H9 (cell line): ENCODE results near the gene TBC1D24. TPM values are rescaled to one million over a fixed set of nuclear protein-coding genes. Genes with fewer than 3 reads are reported as not detected.

Experiments used
- DNase-seq: peaks from one replicate; pipeline ENCODE4 v3.0.0-alpha.2; 2017
- H2AFZ ChIP-seq: one replicate; pipeline ENCODE4 v1.6.1; 2013; ENCODE audit warnings: mild to moderate bottlenecking, low read length, control low read depth, moderate library complexity
- H2AK5ac ChIP-seq: 2 replicates; pipeline ENCODE4 v1.6.1; 2013; ENCODE audit warnings: low read length, control low read depth, mixed read lengths; ENCODE audit not compliant: insufficient read length
- H2BK120ac ChIP-seq: one replicate; pipeline ENCODE4 v1.6.1; 2013; ENCODE audit warnings: low read depth, mild to moderate bottlenecking, low read length, control low read depth, inconsistent platforms; ENCODE audit not compliant: poor library complexity, severe bottlenecking
- H2BK12ac ChIP-seq: 2 replicates; pipeline ENCODE4 v1.6.1; 2013; ENCODE audit warnings: low read length, control low read depth, mixed read lengths, low read depth; ENCODE audit not compliant: insufficient read length
- H2BK15ac ChIP-seq: 2 replicates; pipeline ENCODE4 v1.6.1; 2013; ENCODE audit warnings: low read depth, low read length, control low read depth
- H2BK20ac ChIP-seq: one replicate; pipeline ENCODE4 v1.6.1; 2013; ENCODE audit warnings: low read depth, mild to moderate bottlenecking, low read length, control low read depth, inconsistent platforms; ENCODE audit not compliant: poor library complexity, severe bottlenecking
- H2BK5ac ChIP-seq: 2 replicates; pipeline ENCODE4 v1.6.1; 2013; ENCODE audit warnings: low read length, control low read depth, mixed read lengths; ENCODE audit not compliant: insufficient read length
- H3K14ac ChIP-seq: 2 replicates; pipeline ENCODE4 v1.6.1; 2013; ENCODE audit warnings: low read length, control low read depth; ENCODE audit not compliant: insufficient read depth
- H3K18ac ChIP-seq: 2 replicates; pipeline ENCODE4 v1.6.1; 2013; ENCODE audit warnings: low read depth, mild to moderate bottlenecking, mixed read lengths, low read length, control low read depth; ENCODE audit not compliant: insufficient read length
- H3K23ac ChIP-seq: 2 replicates; pipeline ENCODE4 v1.6.1; 2013; ENCODE audit warnings: low read length, control low read depth, mixed read lengths, low read depth; ENCODE audit not compliant: insufficient read length
- H3K23me2 ChIP-seq: 2 replicates; pipeline ENCODE4 v1.6.1; 2013; ENCODE audit warnings: low read depth, mild to moderate bottlenecking, mixed read lengths, low read length, control low read depth; ENCODE audit not compliant: insufficient read length, poor library complexity, severe bottlenecking
- H3K27ac ChIP-seq: 2 replicates; pipeline ENCODE4 v1.5.1; 2013; ENCODE audit warnings: low read length, control low read depth, mixed read lengths, low read depth; ENCODE audit not compliant: insufficient read length
- H3K27me3 ChIP-seq: 2 replicates; pipeline ENCODE4 v1.6.1; 2013; ENCODE audit warnings: low read length, control low read depth, inconsistent platforms; ENCODE audit not compliant: insufficient read depth
- H3K4ac ChIP-seq: 2 replicates; pipeline ENCODE4 v1.6.1; 2013; ENCODE audit warnings: low read depth, mild to moderate bottlenecking, control low read depth, inconsistent platforms, low read length, moderate library complexity
- H3K4me1 ChIP-seq: 2 replicates; pipeline ENCODE4 v1.6.1; 2013; ENCODE audit warnings: low read length, control low read depth, inconsistent platforms; ENCODE audit not compliant: insufficient read depth
- H3K4me2 ChIP-seq: 2 replicates; pipeline ENCODE4 v1.6.1; 2013; ENCODE audit warnings: low read length, control low read depth, mixed read lengths; ENCODE audit not compliant: insufficient read length, insufficient read depth
- H3K56ac ChIP-seq: 2 replicates; pipeline ENCODE4 v1.6.1; 2013; ENCODE audit warnings: low read depth, mild to moderate bottlenecking, mixed read lengths, low read length, control low read depth; ENCODE audit not compliant: insufficient read length
- H3K79me1 ChIP-seq: 2 replicates; pipeline ENCODE4 v1.6.1; 2013; ENCODE audit warnings: low read depth, mild to moderate bottlenecking, moderate library complexity, low read length, control low read depth, inconsistent platforms; ENCODE audit not compliant: insufficient read depth, poor library complexity, severe bottlenecking
- H3K79me2 ChIP-seq: 2 replicates; pipeline ENCODE4 v1.6.1; 2013; ENCODE audit warnings: low read length, control low read depth, inconsistent platforms; ENCODE audit not compliant: insufficient read depth
- H3K9ac ChIP-seq: 2 replicates; pipeline ENCODE4 v1.6.1; 2013; ENCODE audit warnings: low read length, control low read depth, mixed read lengths; ENCODE audit not compliant: insufficient read length; ENCODE audit errors: extremely low read depth
- H3K9me3 ChIP-seq: one replicate; pipeline ENCODE4 v1.6.1; 2013; ENCODE audit warnings: low read depth, low read length, inconsistent platforms; ENCODE audit not compliant: control insufficient read depth
- H3T11ph ChIP-seq: one replicate; pipeline ENCODE4 v1.6.1; 2013; ENCODE audit warnings: mild to moderate bottlenecking, low read length, control low read depth, inconsistent platforms
- H4K20me1 ChIP-seq: one replicate; pipeline ENCODE4 v1.6.1; 2013; ENCODE audit not compliant: control insufficient read depth, insufficient read length, insufficient read depth
- H4K5ac ChIP-seq: 2 replicates; pipeline ENCODE4 v1.6.1; 2013; ENCODE audit warnings: low read depth, mild to moderate bottlenecking, mixed read lengths, low read length, control low read depth; ENCODE audit not compliant: insufficient read length
- H4K8ac ChIP-seq: replicated peaks from 2 replicates; pipeline ENCODE4 v1.6.1; 2013; ENCODE audit warnings: low read length, control low read depth, mixed read lengths, low read depth; ENCODE audit not compliant: insufficient read length
- H4K91ac ChIP-seq: 2 replicates; pipeline ENCODE4 v1.6.1; 2013; ENCODE audit warnings: low read depth, mild to moderate bottlenecking, moderate library complexity, mixed read lengths, low read length, control low read depth; ENCODE audit not compliant: insufficient read length
- H3K27ac Mint-ChIP-seq, 3 experiments: 2 replicates in 2 of 3; 3 replicates in 1 of 3; pipeline ENCODE4 v1.8.0; 2020 to 2021; ENCODE audit warnings: mixed read lengths in 3 of 3, mild to moderate bottlenecking in 1 of 3, moderate library complexity in 1 of 3
- H3K27me3 Mint-ChIP-seq: 2 replicates; pipeline ENCODE4 v1.8.0; 2021; ENCODE audit warnings: low read depth, mild to moderate bottlenecking, moderate library complexity, mixed read lengths
- H3K36me3 Mint-ChIP-seq, 3 experiments: 2 replicates in 2 of 3; 3 replicates in 1 of 3; pipeline ENCODE4 v1.8.0; 2020 to 2021; ENCODE audit warnings: low read depth in 3 of 3, mixed read lengths in 3 of 3; ENCODE audit not compliant: insufficient read depth in 1 of 3
- H3K4me1 Mint-ChIP-seq, 2 experiments: 2 replicates each; pipeline ENCODE4 v1.8.0; 2020; ENCODE audit warnings: mixed read lengths in 2 of 2
- H3K4me3 Mint-ChIP-seq, 2 experiments: 2 replicates in 1 of 2; 3 replicates in 1 of 2; pipeline ENCODE4 v1.8.0; 2020 to 2021; ENCODE audit warnings: mild to moderate bottlenecking in 2 of 2, mixed read lengths in 2 of 2, moderate library complexity in 1 of 2
- H3K9me3 Mint-ChIP-seq, 2 experiments: 2 replicates in 1 of 2; 3 replicates in 1 of 2; pipeline ENCODE4 v1.8.0; 2020; ENCODE audit warnings: mild to moderate bottlenecking in 2 of 2, mixed read lengths in 2 of 2, moderate library complexity in 1 of 2
- WGBS: extraction: QIAGEN DNeasy Blood & Tissue Kit; methylation state at CpG from one replicate; pipeline ENCODE4 v1.1.7; 2013; ENCODE audit warnings: missing lambda C conversion rate, low lambda C conversion rate, mixed read lengths; ENCODE audit not compliant: insufficient read length; ENCODE audit errors: extremely low coverage; 5-methylcytosine and 5-hydroxymethylcytosine counted together
- total RNA-seq: library from RNA; stranded (reverse); gene quantifications from 2 replicates; pipeline ENCODE4 v1.2.1, GENCODE V29; 2021
- TF ChIP-seq, protein P1 (sequence below): fragments of 200-600 bp; sonication (generic); conservative IDR thresholded peaks from 3 replicates; pipeline ENCODE4 v1.8.0; 2021; ENCODE audit warnings: antibody characterized with exemption, mild to moderate bottlenecking

Gene TBC1D24
- total RNA-seq, 1 experiment from 2014 or later, result 19.0 TPM

- H4K8ac ChIP-seq, result no peak within 1 kb of the TSS
- H2BK120ac ChIP-seq, result no peak within 1 kb of the TSS
- DNase-seq, result peak; percentile 98
- peak within 1 kb of the TSS; percentile 87 for H3K4me2 ChIP-seq
- H3K79me2 ChIP-seq, result 0 out of 2 replicates have a peak, but pooled peaks cover 2% of the 10 kb centered on the region
- no peak within 1 kb of the TSS for H4K91ac ChIP-seq
- H2BK5ac ChIP-seq, result no peak within 1 kb of the TSS
- Mint-ChIP-seq H3K36me3 (peaks cover 18 to 57% (median 49%) of the 10 kb centered on the region in 3 experiments; a peak in 6 of 7 replicates), H3K9me3 (no peaks in the 10 kb centered on the region), H3K4me1 (peaks cover 9 to 20% of the 10 kb centered on the region in 2 experiments), H3K4me3 (peak within 1 kb of the TSS; percentile 73 to 88), H3K27ac (peak within 1 kb of the TSS; percentile 74 to 89 (median 81); a peak in 5 of 7 replicates), H3K27me3 (no peaks in the 10 kb centered on the region)
- peaks cover 2% of the 10 kb centered on the region; the same call in 1 of the 2 replicates for H3K4me1 ChIP-seq
- H2AFZ ChIP-seq, result no peak within 1 kb of the TSS
- no peak within 1 kb of the TSS for H2BK15ac ChIP-seq
- no peaks in the 10 kb centered on the region for H3K27me3 ChIP-seq
- H2BK20ac ChIP-seq, result no peak within 1 kb of the TSS
- no peaks in the 10 kb centered on the region for H3K9me3 ChIP-seq
- TF ChIP-seq, protein P1, sequence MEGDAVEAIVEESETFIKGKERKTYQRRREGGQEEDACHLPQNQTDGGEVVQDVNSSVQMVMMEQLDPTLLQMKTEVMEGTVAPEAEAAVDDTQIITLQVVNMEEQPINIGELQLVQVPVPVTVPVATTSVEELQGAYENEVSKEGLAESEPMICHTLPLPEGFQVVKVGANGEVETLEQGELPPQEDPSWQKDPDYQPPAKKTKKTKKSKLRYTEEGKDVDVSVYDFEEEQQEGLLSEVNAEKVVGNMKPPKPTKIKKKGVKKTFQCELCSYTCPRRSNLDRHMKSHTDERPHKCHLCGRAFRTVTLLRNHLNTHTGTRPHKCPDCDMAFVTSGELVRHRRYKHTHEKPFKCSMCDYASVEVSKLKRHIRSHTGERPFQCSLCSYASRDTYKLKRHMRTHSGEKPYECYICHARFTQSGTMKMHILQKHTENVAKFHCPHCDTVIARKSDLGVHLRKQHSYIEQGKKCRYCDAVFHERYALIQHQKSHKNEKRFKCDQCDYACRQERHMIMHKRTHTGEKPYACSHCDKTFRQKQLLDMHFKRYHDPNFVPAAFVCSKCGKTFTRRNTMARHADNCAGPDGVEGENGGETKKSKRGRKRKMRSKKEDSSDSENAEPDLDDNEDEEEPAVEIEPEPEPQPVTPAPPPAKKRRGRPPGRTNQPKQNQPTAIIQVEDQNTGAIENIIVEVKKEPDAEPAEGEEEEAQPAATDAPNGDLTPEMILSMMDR, result no peak
- H3K9ac ChIP-seq, result peak within 1 kb of the TSS; percentile 32
- H3K79me1 ChIP-seq, result peaks cover 7% of the 10 kb centered on the region
- H4K5ac ChIP-seq, result no peak within 1 kb of the TSS
- H3K18ac ChIP-seq, result no peak within 1 kb of the TSS
- H3K23ac ChIP-seq, result no peak within 1 kb of the TSS
- H3K56ac ChIP-seq, result no peak within 1 kb of the TSS
- H3T11ph ChIP-seq, result no peak within 1 kb of the TSS
- H2BK12ac ChIP-seq, result no peak within 1 kb of the TSS
- no peak within 1 kb of the TSS for H2AK5ac ChIP-seq
- 0 out of 2 replicates have a peak within 1 kb of the TSS, but pooled peaks have one; percentile 68 for H3K14ac ChIP-seq
- no peak within 1 kb of the TSS for H3K27ac ChIP-seq
- WGBS, result no CpG with 5 or more reads among the region's 66 CpGs
- H3K4ac ChIP-seq, result no peak within 1 kb of the TSS
- no peaks in the 10 kb centered on the region for H4K20me1 ChIP-seq
- H3K23me2 ChIP-seq, result peaks cover 11% of the 10 kb centered on the region
These were observed 15.1 kb upstream of the TBC1D24 start, which contains the start of gene TEDC2 for GRCh38 chr16:2459647-2460390. TEDC2 (plus strand) TSS chr16:2460109; CDS start chr16:2460145, 36 bp downstream.
